Fibroblast of mammary gland (primary cell): ENCODE measurements around the gene ACO1.

Experiments
- DNase-seq: peaks from one replicate; pipeline ENCODE4 v3.0.0-alpha.2; 2010; ENCODE audit warnings: low read depth
- H3K4me3 ChIP-seq: 2 replicates; pipeline ENCODE4 v1.5.1; 2011; ENCODE audit warnings: low read depth, mild to moderate bottlenecking, low read length, moderate library complexity; ENCODE audit not compliant: control insufficient read depth
- TF ChIP-seq, protein P1 (sequence below): conservative IDR thresholded peaks from 2 replicates; pipeline ENCODE4 v1.5.1; 2011; ENCODE audit warnings: low read depth, low read length, inconsistent platforms; ENCODE audit not compliant: control insufficient read depth, insufficient read depth

The ACO1 gene

DNA sequence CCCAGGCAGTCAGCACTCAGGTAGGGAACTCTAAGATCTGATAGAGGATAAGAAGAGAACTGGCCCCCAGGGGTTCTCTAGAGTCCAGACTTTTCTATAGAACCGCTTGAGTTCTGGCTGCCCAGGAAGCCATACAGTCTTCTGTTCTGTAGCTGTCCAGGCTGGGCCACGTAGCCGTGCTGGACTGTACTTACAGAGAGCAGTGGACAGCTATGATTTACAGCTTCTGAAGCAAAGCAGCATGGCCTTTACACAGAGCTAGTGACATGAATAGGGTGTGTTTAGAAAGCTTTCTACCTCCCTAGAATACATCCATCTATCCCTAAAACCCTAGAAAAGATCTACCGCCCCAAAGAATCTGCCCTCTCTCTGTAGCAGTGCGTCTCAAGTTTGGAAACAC lies 57.2 kb downstream of the ACO1 start:
- no peak overlapping the region for H3K4me3 ChIP-seq
- TF ChIP-seq, protein P1, sequence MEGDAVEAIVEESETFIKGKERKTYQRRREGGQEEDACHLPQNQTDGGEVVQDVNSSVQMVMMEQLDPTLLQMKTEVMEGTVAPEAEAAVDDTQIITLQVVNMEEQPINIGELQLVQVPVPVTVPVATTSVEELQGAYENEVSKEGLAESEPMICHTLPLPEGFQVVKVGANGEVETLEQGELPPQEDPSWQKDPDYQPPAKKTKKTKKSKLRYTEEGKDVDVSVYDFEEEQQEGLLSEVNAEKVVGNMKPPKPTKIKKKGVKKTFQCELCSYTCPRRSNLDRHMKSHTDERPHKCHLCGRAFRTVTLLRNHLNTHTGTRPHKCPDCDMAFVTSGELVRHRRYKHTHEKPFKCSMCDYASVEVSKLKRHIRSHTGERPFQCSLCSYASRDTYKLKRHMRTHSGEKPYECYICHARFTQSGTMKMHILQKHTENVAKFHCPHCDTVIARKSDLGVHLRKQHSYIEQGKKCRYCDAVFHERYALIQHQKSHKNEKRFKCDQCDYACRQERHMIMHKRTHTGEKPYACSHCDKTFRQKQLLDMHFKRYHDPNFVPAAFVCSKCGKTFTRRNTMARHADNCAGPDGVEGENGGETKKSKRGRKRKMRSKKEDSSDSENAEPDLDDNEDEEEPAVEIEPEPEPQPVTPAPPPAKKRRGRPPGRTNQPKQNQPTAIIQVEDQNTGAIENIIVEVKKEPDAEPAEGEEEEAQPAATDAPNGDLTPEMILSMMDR = no peak
- DNase-seq = no peak

DNA sequence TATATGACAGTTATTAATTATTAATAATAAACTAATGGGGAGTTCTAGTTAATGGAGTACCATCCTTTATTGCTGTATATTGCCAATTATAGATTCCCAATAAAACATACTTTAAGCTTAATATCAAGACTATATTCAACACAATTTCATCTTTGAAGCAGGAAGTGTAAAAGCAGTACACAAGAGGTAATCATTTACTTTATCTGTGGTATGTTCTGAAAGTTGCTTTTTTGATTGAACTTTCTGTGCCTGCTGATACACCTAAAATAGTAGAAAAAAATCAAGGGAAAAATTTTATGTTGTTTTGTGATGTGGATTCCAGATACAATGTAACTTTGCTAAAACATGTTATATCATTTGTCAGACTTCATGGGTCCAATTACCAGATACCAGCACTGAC lies 58.0 kb downstream of the ACO1 start:
- TF ChIP-seq, protein P1 = no peak
- no peak for DNase-seq

DNA sequence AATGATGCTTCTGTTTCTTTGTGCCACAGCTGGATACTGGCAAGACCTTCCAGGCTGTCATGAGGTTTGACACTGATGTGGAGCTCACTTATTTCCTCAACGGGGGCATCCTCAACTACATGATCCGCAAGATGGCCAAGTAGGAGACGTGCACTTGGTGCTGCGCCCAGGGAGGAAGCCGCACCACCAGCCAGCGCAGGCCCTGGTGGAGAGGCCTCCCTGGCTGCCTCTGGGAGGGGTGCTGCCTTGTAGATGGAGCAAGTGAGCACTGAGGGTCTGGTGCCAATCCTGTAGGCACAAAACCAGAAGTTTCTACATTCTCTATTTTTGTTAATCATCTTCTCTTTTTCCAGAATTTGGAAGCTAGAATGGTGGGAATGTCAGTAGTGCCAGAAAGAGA lies 65.5 kb downstream of the ACO1 start:
- TF ChIP-seq, protein P1 = no peak
- no peak for DNase-seq

More for the DNA sequence above, 58.0 kb downstream of the ACO1 start:
- H3K4me3 ChIP-seq = no peak overlapping the region

DNA sequence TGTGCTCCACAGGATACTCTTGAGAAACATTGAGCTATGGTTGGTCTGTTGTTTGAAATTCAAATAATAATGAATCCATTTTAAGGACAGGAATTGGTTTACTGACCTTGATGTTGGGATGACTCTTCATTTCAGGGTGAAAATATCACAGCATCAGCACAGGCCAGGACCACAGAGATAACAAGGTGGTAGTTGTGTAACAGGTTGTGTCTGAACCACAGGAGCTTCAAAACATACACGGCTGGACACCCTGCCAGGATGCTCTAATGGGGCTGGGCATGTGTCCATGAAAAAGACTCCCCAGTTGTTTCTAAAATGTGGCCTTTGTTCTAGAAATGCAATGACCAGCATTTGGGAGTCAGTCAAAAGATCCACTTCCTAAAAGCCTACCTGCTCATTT lies 69.8 kb downstream of the ACO1 start:
- TF ChIP-seq, protein P1 = no peak
- H3K4me3 ChIP-seq = no peak overlapping the region
- no peak for DNase-seq

More for the DNA sequence above, 65.5 kb downstream of the ACO1 start:
- no peak overlapping the region for H3K4me3 ChIP-seq

DNA sequence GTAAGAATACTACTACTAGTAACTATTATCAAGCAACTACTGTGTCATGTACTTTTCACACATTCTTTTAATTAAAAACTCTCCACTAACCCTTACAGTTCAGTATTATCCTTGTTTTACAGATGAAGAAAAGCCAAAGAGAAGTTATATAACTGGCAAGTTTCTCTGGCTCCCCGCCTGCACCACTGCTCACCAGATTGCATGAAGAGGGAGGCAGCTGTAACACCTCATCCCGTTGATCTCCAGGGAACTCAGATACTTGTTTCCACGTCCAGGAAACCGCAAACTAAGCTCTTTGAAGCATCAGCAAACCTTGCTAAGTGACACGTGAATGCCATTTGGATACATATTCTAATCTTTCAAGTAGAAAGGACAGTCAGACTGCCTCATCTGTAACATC lies 71.3 kb downstream of the ACO1 start:
- H3K4me3 ChIP-seq = no peak overlapping the region
- peak; percentile 29 for DNase-seq
- TF ChIP-seq, protein P1 = no peak

DNA sequence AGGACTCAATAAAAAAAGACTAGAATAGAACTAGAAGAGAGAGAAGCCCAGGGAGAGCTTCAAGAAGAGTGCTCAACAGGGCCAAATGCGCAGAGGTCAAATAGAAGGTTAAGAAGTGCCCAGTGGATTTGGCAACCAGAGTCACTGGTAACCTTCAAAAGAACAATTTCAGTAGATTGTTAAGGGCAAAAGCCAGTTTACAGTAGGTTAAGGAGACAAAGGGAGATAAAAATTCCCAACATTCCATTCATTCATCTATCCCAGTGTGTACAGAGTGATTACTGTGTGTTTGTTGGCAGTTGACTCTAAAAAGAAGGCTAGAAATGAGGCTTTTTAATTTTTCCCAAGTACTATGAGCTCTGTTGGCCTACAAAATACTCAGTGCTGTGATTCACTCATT lies 72.1 kb downstream of the ACO1 start:
- no peak for DNase-seq
- no peak overlapping the region for H3K4me3 ChIP-seq
- TF ChIP-seq, protein P1 = no peak

DNA sequence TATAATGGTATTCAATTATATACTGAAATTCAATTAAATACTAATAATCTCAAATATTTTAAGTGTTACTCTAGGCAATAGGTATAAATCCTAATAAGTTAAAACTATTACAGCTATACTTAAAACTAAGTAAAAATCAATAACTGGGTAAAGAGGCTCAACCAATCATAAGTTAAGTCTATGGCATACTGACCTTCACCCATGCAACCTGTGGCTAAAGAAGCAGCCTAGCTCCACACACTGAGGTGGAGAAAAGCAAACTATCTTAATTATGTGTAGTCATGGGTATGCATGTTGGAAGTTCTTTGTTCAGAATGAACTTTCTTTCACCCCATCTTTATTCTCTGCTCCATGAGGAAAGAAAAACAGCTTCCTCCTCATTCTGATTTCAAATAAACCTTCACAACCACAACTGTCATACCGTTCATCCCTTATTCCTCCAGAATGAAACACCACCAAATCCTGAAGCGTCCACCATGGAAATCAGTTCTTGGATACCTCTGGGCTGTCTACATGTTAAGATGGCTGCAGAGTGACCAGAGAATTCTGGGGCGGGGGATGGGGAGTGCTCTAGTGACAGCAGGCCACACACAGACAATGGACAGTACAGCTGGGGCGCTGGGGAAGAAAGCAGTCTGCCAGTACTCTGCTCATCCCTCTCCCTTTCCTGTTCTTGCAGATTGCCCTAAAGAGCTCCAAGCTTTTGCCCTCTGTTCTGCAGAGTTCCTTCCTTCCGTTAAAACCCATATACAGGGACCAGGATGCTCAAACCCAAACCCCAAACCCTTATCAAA lies 79.3 kb downstream of the ACO1 start:
- no peak for DNase-seq
- TF ChIP-seq, protein P1 = no peak
- H3K4me3 ChIP-seq = no peak overlapping the region
